Urinary bladder (tissue), 4 donors: ENCODE data around the gene CNDP1. TPM values are rescaled to one million over a fixed set of nuclear protein-coding genes. Genes with fewer than 3 reads are reported as not detected.

ENCODE experiments used
- DNase-seq: peaks from one replicate; pipeline ENCODE4 v3.0.0-alpha.2; 2015; ENCODE audit errors: extremely low spot score
- H3K27ac ChIP-seq: one replicate; pipeline ENCODE4 v1.5.1; 2013; ENCODE audit warnings: low read depth, mild to moderate bottlenecking, moderate library complexity
- H3K36me3 ChIP-seq: one replicate; pipeline ENCODE4 v1.6.1; 2013; ENCODE audit warnings: mild to moderate bottlenecking, moderate library complexity; ENCODE audit not compliant: insufficient read depth
- H3K4me1 ChIP-seq: one replicate; pipeline ENCODE4 v1.6.1; 2013; ENCODE audit warnings: mild to moderate bottlenecking, moderate library complexity; ENCODE audit not compliant: insufficient read depth
- H3K4me3 ChIP-seq: one replicate; pipeline ENCODE4 v1.5.1; 2013; ENCODE audit warnings: low read depth, low read length
- WGBS: extraction: QIAGEN DNeasy Blood & Tissue Kit; methylation state at CpG from one replicate; pipeline ENCODE4 v1.1.7; 2013; 5-methylcytosine and 5-hydroxymethylcytosine counted together
- polyA plus RNA-seq: library from polyadenylated mRNA; stranded (reverse); fragments of 200-250 nt; gene quantifications from one replicate; pipeline ENCODE4 v1.2.3, GENCODE V29; 2013
- total RNA-seq: library from RNA; depleted of rRNA; stranded (reverse); fragments of >200 nt; gene quantifications from one replicate; pipeline ENCODE4 v1.2.3, GENCODE V29; 2014
- donor health status: healthy with polysubstance abuse.
- donor health status: healthy.

The CNDP1 gene
- total and polyA plus RNA-seq, 2 donors, result 0.16 to 0.20 TPM

GRCh38 chr18:74631623-74632350 lies 97.5 kb downstream of the CNDP1 start:
- H3K36me3 ChIP-seq, result no peaks in the 10 kb centered on the region
- H3K4me3 ChIP-seq, result no peak overlapping the region
- 69% methylated on average over 13 of the region's 13 CpGs for WGBS
- H3K27ac ChIP-seq, result no peak overlapping the region
- no peaks in the 10 kb centered on the region for H3K4me1 ChIP-seq
- DNase-seq, result no peak

- Histone ChIP-seq H3K4me1 (no peaks in the 10 kb centered on the region), H3K27ac (no peak overlapping the region), H3K36me3 (no peaks in the 10 kb centered on the region), H3K4me3 (no peak overlapping the region)
- DNase-seq, result no peak
- 78% methylated on average over 6 of the region's 6 CpGs for WGBS
Observed at GRCh38 chr18:74632351-74632679, 98.0 kb downstream of the CNDP1 start.

GRCh38 chr18:74632856-74633255 lies 98.6 kb downstream of the CNDP1 start:
- Histone ChIP-seq H3K27ac (no peak overlapping the region), H3K36me3 (no peaks in the 10 kb centered on the region), H3K4me1 (no peaks in the 10 kb centered on the region), H3K4me3 (no peak overlapping the region)
- no peak for DNase-seq
- 98% methylated on average over 4 of the region's 4 CpGs for WGBS

- Histone ChIP-seq H3K27ac (no peak overlapping the region), H3K36me3 (no peaks in the 10 kb centered on the region), H3K4me3 (no peak overlapping the region), H3K4me1 (no peaks in the 10 kb centered on the region)
- 93% methylated on average over 13 of the region's 13 CpGs for WGBS
- no peak for DNase-seq
Observed at GRCh38 chr18:74633652-74634352, 99.5 kb downstream of the CNDP1 start.

- DNase-seq, result no peak
- Histone ChIP-seq H3K36me3 (no peaks in the 10 kb centered on the region), H3K4me3 (no peak overlapping the region), H3K4me1 (no peaks in the 10 kb centered on the region), H3K27ac (no peak overlapping the region)
- 92% methylated on average over 15 of the region's 15 CpGs for WGBS
Observed at GRCh38 chr18:74635224-74635975, 101.1 kb downstream of the CNDP1 start.

Other genes starting within 250 kb of the CNDP1 start
- 84.3 TPM for gene CYB5A, start 242.5 kb upstream of the CNDP1 start, total RNA-seq
- gene CYB5A, start 242.5 kb upstream of the CNDP1 start, polyA plus RNA-seq, result 220 TPM
- gene C18orf63, start 218.7 kb upstream of the CNDP1 start, total RNA-seq, result not detected
- gene C18orf63, start 218.7 kb upstream of the CNDP1 start, polyA plus RNA-seq, result not detected
- 1.6 TPM for gene DIPK1C, start 77.2 kb upstream of the CNDP1 start, total RNA-seq
- gene DIPK1C, start 77.2 kb upstream of the CNDP1 start, polyA plus RNA-seq, result 0.22 TPM
- gene CNDP2, start 38.1 kb upstream of the CNDP1 start, total RNA-seq, result 44.0 TPM
- 72.3 TPM for gene CNDP2, start 38.1 kb upstream of the CNDP1 start, polyA plus RNA-seq
- 40.8 TPM for gene ZNF407, start 63.4 kb downstream of the CNDP1 start, total RNA-seq
- gene ZNF407, start 63.4 kb downstream of the CNDP1 start, polyA plus RNA-seq, result 5.9 TPM